Measurements from ENCODE around the gene PADI6.
"Not testable (repeated sequence)": the region's sequence is repeated elsewhere in the genome, so short reads cannot be mapped to it uniquely, and the experiment has no call there.

The PADI6 gene

GRCh38 chr1:17407786-17408514, 36.0 kb downstream of the PADI6 start:
- POLR2A ChIA-PET; H3K4me1 ChIP-seq (ENCODE audit: control extremely low read depth in 1 of 4, control insufficient read depth in 4 of 4, insufficient read depth in 4 of 4, low read length in 3 of 4); H3K9me3 ChIP-seq (ENCODE audit: control extremely low read depth in 1 of 5, control insufficient read depth in 4 of 5, insufficient read depth in 2 of 5, low read depth in 1 of 5, low read length in 4 of 5); H3K27ac ChIP-seq (ENCODE audit: insufficient read depth in 1 of 2, low read depth in 1 of 2, low read length in 2 of 2, poor library complexity in 1 of 2, severe bottlenecking in 2 of 2); DNase-seq; H3K27me3 ChIP-seq (replicated peaks in 2 of 5; ENCODE audit: control insufficient read depth in 4 of 5, insufficient read depth in 5 of 5, low read length in 4 of 5); H3K4me3 ChIP-seq (ENCODE audit: control insufficient read depth in 1 of 7, extremely low read depth in 1 of 7, insufficient read depth in 4 of 7, low read depth in 2 of 7, low read length in 6 of 7): not testable (repeated sequence)
- CTCF ChIA-PET, result interaction anchor here (1.8 to 3.4 kb wide), 2 partner anchors 10 to 283 kb away, joined by 11 to 16 read pairs; no protein-coding TSS in a partner anchor
- WGBS (ENCODE audit: insufficient coverage), result 97% methylated on average over 21 of the region's 30 CpGs
- H3K36me3 ChIP-seq (ENCODE audit: control insufficient read depth in 4 of 4, insufficient read depth in 4 of 4, low read length in 3 of 4), result peaks cover 18 to 58% (median 48%) of the 10 kb centered on the region in 4 experiments

DNA sequence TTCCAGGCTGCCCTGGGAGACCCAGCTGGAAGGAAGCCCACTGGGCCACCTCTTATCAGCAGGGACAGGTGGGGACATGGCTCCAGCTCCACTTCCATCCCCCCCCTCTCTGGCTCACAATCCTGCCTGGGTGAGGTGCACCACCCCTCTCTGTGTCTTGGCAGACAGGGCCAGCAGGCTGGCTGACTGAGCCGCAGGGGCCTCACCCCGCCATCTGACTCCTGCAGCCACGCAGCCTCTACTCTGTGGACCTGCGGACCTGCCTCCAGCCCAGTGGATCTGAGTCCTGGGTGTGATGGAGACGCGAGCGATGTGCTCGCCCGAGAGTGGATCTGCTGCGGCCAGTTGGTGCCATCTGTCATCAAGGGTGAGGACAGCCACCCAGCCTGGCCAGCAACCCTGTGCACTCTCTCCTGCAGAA, 37.4 kb downstream of the PADI6 start:
- peaks cover 18 to 73% (median 60%) of the 10 kb centered on the region in 4 experiments for H3K36me3 ChIP-seq (ENCODE audit: control insufficient read depth in 4 of 4, insufficient read depth in 4 of 4, low read length in 3 of 4)

DNA sequence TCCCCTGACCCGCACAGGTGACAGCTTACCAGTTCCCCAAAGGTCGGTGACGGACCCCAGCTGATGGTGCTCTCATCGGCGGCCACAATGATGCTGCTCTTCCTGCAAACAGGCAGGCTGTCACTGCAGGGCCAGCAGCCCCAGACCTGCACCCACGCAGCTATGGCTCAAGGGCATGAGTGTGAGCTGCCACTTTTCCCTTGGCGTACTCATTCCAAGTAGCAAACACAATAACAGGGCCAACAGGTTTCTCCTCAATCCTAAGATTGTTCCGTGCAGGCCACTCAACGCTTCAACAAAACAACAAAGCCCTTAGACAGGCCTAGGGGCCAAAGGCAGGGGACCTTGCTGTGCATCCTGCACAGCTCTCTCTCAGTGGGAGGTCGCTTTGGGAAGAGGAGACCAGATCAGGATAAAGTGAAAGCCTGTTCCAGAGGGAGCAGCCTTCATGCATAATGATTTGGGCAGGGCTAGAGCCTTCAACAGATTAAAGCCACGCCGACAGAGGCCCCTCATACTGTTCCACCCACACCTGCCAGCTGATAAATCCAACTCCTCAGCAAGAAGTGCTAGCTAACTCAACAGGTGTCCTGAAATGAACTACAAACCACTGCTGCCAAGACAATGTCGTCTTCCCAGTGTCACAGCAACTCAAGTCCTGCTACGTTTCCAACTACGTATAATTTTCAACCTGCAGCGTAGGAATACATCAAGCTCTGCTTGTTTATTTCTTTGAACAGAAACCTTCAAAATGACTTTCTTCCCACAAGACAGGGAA, 40.3 kb downstream of the PADI6 start:
- WGBS (ENCODE audit: insufficient coverage), result 96% methylated on average over 16 of the region's 16 CpGs
- CTCF ChIA-PET, result no interaction called here
- POLR2A ChIA-PET, result interaction anchor here (0.6 kb wide), 1 partner anchor 40 kb away, joined by 5 read pairs; no protein-coding TSS in a partner anchor

More for the DNA sequence above, 37.4 kb downstream of the PADI6 start:
- ChIA-PET CTCF (interaction anchor here (1.1 kb wide), 1 partner anchor 285 kb away, joined by 4 read pairs; no protein-coding TSS in a partner anchor), POLR2A (no interaction called here)
- Histone ChIP-seq H3K27me3 (replicated peaks in 2 of 5; ENCODE audit: control insufficient read depth in 4 of 5, insufficient read depth in 5 of 5, low read length in 4 of 5) (no peaks in the 10 kb centered on the region), H3K9me3 (ENCODE audit: control extremely low read depth in 1 of 5, control insufficient read depth in 4 of 5, insufficient read depth in 2 of 5, low read depth in 1 of 5, low read length in 4 of 5) (no peaks in the 10 kb centered on the region), H3K4me1 (ENCODE audit: control extremely low read depth in 1 of 4, control insufficient read depth in 4 of 4, insufficient read depth in 4 of 4, low read length in 3 of 4) (peaks cover 0 to 3% (median 0%) of the 10 kb centered on the region in 4 experiments), H3K27ac (ENCODE audit: insufficient read depth in 1 of 2, low read depth in 1 of 2, low read length in 2 of 2, poor library complexity in 1 of 2, severe bottlenecking in 2 of 2) (no peak overlapping the region), H3K4me3 (ENCODE audit: control insufficient read depth in 1 of 7, extremely low read depth in 1 of 7, insufficient read depth in 4 of 7, low read depth in 2 of 7, low read length in 6 of 7) (peak overlapping the region in 1 of 7 experiments; percentile 1)
- WGBS (ENCODE audit: insufficient coverage), result 96% methylated on average over 9 of the region's 10 CpGs
- DNase-seq, result peak in 2 of 3 donors; percentile 25 to 42

GRCh38 chr1:17414022-17414421, 42.0 kb downstream of the PADI6 start:
- Histone ChIP-seq H3K4me3 (ENCODE audit: control insufficient read depth in 1 of 7, extremely low read depth in 1 of 7, insufficient read depth in 4 of 7, low read depth in 2 of 7, low read length in 6 of 7) (no peak overlapping the region), H3K36me3 (ENCODE audit: control insufficient read depth in 4 of 4, insufficient read depth in 4 of 4, low read length in 3 of 4) (peaks cover 25 to 99% (median 90%) of the 10 kb centered on the region in 4 experiments), H3K4me1 (ENCODE audit: control extremely low read depth in 1 of 4, control insufficient read depth in 4 of 4, insufficient read depth in 4 of 4, low read length in 3 of 4) (no peaks in the 10 kb centered on the region), H3K9me3 (ENCODE audit: control extremely low read depth in 1 of 5, control insufficient read depth in 4 of 5, insufficient read depth in 2 of 5, low read depth in 1 of 5, low read length in 4 of 5) (no peaks in the 10 kb centered on the region), H3K27ac (ENCODE audit: insufficient read depth in 1 of 2, low read depth in 1 of 2, low read length in 2 of 2, poor library complexity in 1 of 2, severe bottlenecking in 2 of 2) (no peak overlapping the region), H3K27me3 (replicated peaks in 2 of 5; ENCODE audit: control insufficient read depth in 4 of 5, insufficient read depth in 5 of 5, low read length in 4 of 5) (no peaks in the 10 kb centered on the region)
- ChIA-PET CTCF (interaction anchor here (3.4 kb wide), 1 partner anchor 8 kb away, joined by 13 read pairs; no protein-coding TSS in a partner anchor), POLR2A (no interaction called here)
- 100% methylated on average over 2 of the region's 2 CpGs for WGBS (ENCODE audit: insufficient coverage)
- DNase-seq, result no peak

More for the DNA sequence above, 40.3 kb downstream of the PADI6 start:
- Histone ChIP-seq H3K27me3 (replicated peaks in 2 of 5; ENCODE audit: control insufficient read depth in 4 of 5, insufficient read depth in 5 of 5, low read length in 4 of 5) (no peaks in the 10 kb centered on the region), H3K4me3 (ENCODE audit: control insufficient read depth in 1 of 7, extremely low read depth in 1 of 7, insufficient read depth in 4 of 7, low read depth in 2 of 7, low read length in 6 of 7) (no peak overlapping the region), H3K36me3 (ENCODE audit: control insufficient read depth in 4 of 4, insufficient read depth in 4 of 4, low read length in 3 of 4) (peaks cover 27 to 95% (median 85%) of the 10 kb centered on the region in 4 experiments), H3K27ac (ENCODE audit: insufficient read depth in 1 of 2, low read depth in 1 of 2, low read length in 2 of 2, poor library complexity in 1 of 2, severe bottlenecking in 2 of 2) (no peak overlapping the region), H3K4me1 (ENCODE audit: control extremely low read depth in 1 of 4, control insufficient read depth in 4 of 4, insufficient read depth in 4 of 4, low read length in 3 of 4) (no peaks in the 10 kb centered on the region), H3K9me3 (ENCODE audit: control extremely low read depth in 1 of 5, control insufficient read depth in 4 of 5, insufficient read depth in 2 of 5, low read depth in 1 of 5, low read length in 4 of 5) (no peaks in the 10 kb centered on the region)
- DNase-seq, result no peak

DNA sequence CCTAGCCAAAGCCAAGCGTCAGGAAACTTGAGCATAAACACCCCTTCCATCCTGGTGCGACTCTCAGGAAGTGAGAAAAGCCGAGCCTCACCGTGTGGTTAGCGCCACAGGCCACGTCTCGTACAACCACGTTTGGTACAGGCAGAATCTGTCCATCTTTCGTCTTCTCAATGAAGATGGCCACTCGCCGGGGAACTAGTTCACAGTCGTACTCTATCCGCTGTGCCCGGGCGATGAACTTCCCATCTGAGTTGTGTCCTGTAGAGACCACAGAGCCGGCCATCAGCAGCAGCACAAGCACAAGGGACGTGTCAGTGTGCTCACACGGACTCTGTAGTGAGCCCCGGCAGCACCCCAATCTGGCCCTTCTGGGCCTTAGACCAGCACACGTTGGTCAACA, 44.4 kb downstream of the PADI6 start:
- WGBS (ENCODE audit: insufficient coverage), result 95% methylated on average over 20 of the region's 20 CpGs
- Histone ChIP-seq H3K4me3 (ENCODE audit: control insufficient read depth in 1 of 7, extremely low read depth in 1 of 7, insufficient read depth in 4 of 7, low read depth in 2 of 7, low read length in 6 of 7) (no peak overlapping the region), H3K9me3 (ENCODE audit: control extremely low read depth in 1 of 5, control insufficient read depth in 4 of 5, insufficient read depth in 2 of 5, low read depth in 1 of 5, low read length in 4 of 5) (no peaks in the 10 kb centered on the region), H3K27ac (ENCODE audit: insufficient read depth in 1 of 2, low read depth in 1 of 2, low read length in 2 of 2, poor library complexity in 1 of 2, severe bottlenecking in 2 of 2) (no peak overlapping the region), H3K36me3 (ENCODE audit: control insufficient read depth in 4 of 4, insufficient read depth in 4 of 4, low read length in 3 of 4) (peaks cover 14 to 96% (median 84%) of the 10 kb centered on the region in 4 experiments), H3K4me1 (ENCODE audit: control extremely low read depth in 1 of 4, control insufficient read depth in 4 of 4, insufficient read depth in 4 of 4, low read length in 3 of 4) (no peaks in the 10 kb centered on the region), H3K27me3 (replicated peaks in 2 of 5; ENCODE audit: control insufficient read depth in 4 of 5, insufficient read depth in 5 of 5, low read length in 4 of 5) (no peaks in the 10 kb centered on the region)
- ChIA-PET POLR2A (interaction anchor here (0.6 kb wide), 1 partner anchor 20 kb away, joined by 3 read pairs; no protein-coding TSS in a partner anchor), CTCF (interaction anchor here (1.4 to 3.4 kb wide), 2 partner anchors 10 to 71 kb away, joined by 3 to 13 read pairs; no protein-coding TSS in a partner anchor)
- no peak for DNase-seq

DNA sequence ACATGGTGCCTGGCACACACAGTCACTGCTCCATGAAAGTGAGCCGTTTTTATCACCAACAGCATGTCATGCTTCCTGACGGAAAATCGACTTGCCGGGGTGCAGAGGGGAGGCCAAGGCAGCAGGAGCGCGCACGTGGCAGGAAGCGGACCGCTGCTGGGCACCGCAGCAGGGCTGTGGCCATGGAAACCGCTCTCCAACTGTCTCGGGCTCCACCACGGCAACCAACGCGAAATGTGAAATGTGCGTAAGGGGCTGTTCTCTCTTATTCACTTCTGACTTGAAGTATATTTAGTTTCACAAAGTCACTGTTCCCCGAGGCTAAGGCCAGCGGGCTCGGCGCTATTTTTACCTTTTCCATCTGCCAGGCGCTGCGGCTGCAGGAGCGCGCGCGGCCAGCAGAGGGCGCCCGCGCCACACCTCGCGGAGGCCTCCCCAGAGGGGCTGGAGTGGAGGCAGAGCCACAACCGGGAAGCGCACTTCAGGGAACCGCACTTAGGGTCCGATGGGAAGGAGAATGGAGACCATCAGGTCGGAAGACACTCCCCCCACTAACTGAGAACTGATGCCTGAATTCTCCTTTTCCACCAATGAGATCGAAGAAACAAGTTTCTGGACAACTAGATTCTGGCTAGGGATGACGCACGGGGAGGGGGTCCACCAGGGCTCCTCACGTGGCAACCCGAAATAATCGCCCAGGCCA, 47.8 kb downstream of the PADI6 start:
- POLR2A ChIA-PET, result no interaction called here
- WGBS (ENCODE audit: insufficient coverage), result 49% methylated on average over 39 of the region's 42 CpGs

More for the DNA sequence above, 47.8 kb downstream of the PADI6 start:
- DNase-seq, result peak; percentile 50 to 63 (median 63)
- no peak overlapping the region for H3K4me3 ChIP-seq (ENCODE audit: control insufficient read depth in 1 of 7, extremely low read depth in 1 of 7, insufficient read depth in 4 of 7, low read depth in 2 of 7, low read length in 6 of 7)
- H3K36me3 ChIP-seq (ENCODE audit: control insufficient read depth in 4 of 4, insufficient read depth in 4 of 4, low read length in 3 of 4), result peaks cover 19 to 95% (median 83%) of the 10 kb centered on the region in 4 experiments
- H3K27ac ChIP-seq (ENCODE audit: insufficient read depth in 1 of 2, low read depth in 1 of 2, low read length in 2 of 2, poor library complexity in 1 of 2, severe bottlenecking in 2 of 2), result no peak overlapping the region
- CTCF ChIA-PET, result interaction anchor here (0.6 to 1.5 kb wide), 9 partner anchors 9 to 187 kb away, joined by 3 to 9 read pairs (median 3); no protein-coding TSS in a partner anchor
- H3K9me3 ChIP-seq (ENCODE audit: control extremely low read depth in 1 of 5, control insufficient read depth in 4 of 5, insufficient read depth in 2 of 5, low read depth in 1 of 5, low read length in 4 of 5), result no peaks in the 10 kb centered on the region
- no peaks in the 10 kb centered on the region for H3K27me3 ChIP-seq (replicated peaks in 2 of 5; ENCODE audit: control insufficient read depth in 4 of 5, insufficient read depth in 5 of 5, low read length in 4 of 5)
- H3K4me1 ChIP-seq (ENCODE audit: control extremely low read depth in 1 of 4, control insufficient read depth in 4 of 4, insufficient read depth in 4 of 4, low read length in 3 of 4), result no peaks in the 10 kb centered on the region

Data from common myeloid progenitor, CD34-positive (primary cell).